T-helper 2 cell treated with Interferon-gamma antibody and Interleukin-4, amounts not matched to agents 100 ng/mL and 5 ng/mL, for 36 hours (primary cell): ENCODE results near the gene SAT1. TPM values are rescaled to one million over a fixed set of nuclear protein-coding genes. Genes with fewer than 3 reads are reported as not detected.

Source experiments
- intact Hi-C: fragments of 100-400 bp; cut with micrococcal nuclease; formaldehyde crosslinking; loops from one replicate; pipeline ENCODE4 v1.15.1; 2023
- total RNA-seq: library from RNA; stranded (reverse); gene quantifications from 2 replicates; pipeline ENCODE4 v1.2.3, GENCODE V29; 2022

SAT1 gene
- total RNA-seq, 1 donor from 2014 or later, result 45.6 TPM

- intact Hi-C loops, result loop anchor here (1.0 to 2.0 kb wide), 3 partner anchors 8 to 41 kb away; no protein-coding TSS in a partner anchor
Measured at GRCh38 chrX:23773601-23774175, 9.3 kb upstream of the SAT1 start.

DNA sequence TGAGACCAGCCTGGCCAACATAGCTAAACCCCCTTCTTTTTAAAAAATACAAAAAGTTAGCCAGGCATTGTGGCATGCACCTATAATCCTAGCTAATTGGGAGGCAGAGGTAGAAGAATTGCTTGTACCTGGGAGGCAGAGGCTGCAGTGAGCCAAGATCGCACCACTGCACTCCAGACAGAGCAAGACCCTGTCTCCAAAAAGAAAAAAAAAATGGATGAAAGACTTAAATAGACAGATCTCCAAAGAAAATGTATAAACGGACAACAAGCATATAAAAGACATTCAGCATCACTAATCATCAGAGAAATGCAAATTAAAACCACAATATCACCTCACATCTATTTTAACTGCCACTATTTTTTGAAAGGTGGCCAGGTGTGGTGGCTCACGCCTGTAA is 6.6 kb upstream of the SAT1 start:
- intact Hi-C loops, result no loop called here

GRCh38 chrX:23779025-23779424 is 3.9 kb upstream of the SAT1 start:
- intact Hi-C loops, result no loop called here

DNA sequence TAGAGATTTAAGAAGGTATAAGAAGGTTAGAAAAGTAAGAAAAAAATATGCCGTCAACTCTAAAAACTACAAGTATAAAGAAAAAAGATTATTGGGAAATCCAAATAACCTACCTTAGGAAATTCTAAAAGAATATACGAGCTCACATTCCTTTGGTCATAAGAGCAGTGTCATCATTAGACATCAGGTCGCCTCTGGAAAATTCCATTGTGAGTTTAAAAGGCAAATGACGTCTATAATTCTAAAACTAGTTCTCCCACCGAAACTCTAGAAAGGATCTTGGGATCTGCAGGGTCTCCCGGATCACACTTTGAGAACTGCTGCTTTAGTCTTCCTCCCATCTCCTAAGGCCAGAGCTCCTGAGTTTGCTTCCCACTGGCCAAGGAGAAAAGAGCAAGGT is 518 bp upstream of the SAT1 start:
- intact Hi-C loops, result loop anchor here (2.0 to 5.0 kb wide), 5 partner anchors 35 to 370 kb away; partner anchors contain the start of gene PRDX4

GRCh38 chrX:23783589-23784469 is 856 bp downstream of the SAT1 start:
- intact Hi-C loops, result loop anchor here (1.0 to 5.0 kb wide), 8 partner anchors 28 to 368 kb away; partner anchors contain the start of genes ACOT9 and PRDX4

DNA sequence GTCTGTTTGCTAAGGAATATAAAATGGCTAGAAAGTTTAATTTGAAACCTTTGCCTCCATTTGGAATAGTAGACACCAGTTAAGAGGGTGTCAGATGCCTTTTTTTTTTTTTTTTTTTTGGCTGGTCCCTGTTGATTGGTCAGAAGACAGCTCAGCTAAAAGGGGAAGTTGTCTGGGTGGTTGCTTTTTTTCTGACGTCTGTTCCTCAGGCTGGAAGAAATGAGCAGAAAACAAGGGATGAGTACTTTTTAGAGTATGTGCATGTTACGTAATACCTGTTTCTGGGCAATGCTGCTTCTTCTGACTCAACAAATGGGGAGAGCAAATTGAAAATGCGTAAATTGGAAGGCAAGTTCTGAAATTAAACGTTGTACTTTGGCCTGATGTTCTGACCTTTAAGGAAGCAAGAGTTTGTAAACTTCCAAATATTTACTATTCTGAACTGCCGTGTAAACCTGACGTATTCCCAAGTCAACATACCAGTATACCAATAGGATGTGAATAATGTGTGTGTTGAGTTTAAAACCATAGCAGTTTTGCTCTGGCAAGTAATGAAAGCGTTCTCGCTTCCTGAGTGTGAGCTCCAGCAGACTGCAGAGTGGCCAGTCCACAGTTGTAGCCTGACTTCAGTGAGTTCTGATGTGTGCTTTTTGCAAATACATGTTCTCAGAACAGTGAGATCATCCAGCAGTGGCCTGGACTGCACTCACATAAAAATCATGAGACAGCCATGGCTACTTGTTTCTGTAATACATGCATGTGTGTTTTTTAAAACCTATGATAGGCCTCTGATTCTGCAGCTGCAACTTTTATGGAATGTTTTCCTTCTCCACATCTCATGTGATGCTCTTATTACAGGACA is 1.7 kb downstream of the SAT1 start:
- intact Hi-C loops, result loop anchor here (5.0 kb wide), 2 partner anchors 33 to 368 kb away; no protein-coding TSS in a partner anchor

- intact Hi-C loops, result no loop called here
Measured at GRCh38 chrX:23785580-23785979, 2.6 kb downstream of the SAT1 start.

DNA sequence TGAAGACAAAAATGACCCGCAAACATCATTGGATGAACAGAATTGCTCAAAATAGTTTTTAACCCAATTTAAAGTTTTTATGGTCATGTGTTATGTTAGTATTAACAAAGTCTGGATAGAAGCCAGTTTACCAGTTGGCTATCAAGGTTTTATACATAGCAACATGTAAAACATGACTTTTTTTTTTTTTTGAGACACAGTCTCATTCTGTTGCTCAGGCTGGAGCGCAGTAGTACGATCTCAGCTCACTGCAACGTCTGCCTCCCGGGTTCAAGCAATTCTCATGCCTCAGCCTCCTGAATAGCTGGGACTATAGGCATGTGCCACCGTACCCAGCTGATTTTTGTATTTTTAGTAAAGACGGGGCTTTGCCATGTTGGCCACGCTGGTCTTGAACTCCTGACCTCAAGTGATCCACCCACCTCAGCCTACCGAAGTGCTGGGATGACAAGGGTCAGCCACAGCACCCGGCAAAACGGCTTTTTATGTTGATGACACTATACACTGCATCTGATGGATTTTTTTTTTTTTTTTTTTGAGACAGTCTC is 3.4 kb downstream of the SAT1 start:
- intact Hi-C loops, result no loop called here

GRCh38 chrX:23787745-23788118 is 4.8 kb downstream of the SAT1 start:
- intact Hi-C loops, result no loop called here

- intact Hi-C loops, result no loop called here
Measured at GRCh38 chrX:23788521-23788920, 5.5 kb downstream of the SAT1 start.

- intact Hi-C loops, result no loop called here
Measured at GRCh38 chrX:23788946-23789345, 6.0 kb downstream of the SAT1 start.

DNA sequence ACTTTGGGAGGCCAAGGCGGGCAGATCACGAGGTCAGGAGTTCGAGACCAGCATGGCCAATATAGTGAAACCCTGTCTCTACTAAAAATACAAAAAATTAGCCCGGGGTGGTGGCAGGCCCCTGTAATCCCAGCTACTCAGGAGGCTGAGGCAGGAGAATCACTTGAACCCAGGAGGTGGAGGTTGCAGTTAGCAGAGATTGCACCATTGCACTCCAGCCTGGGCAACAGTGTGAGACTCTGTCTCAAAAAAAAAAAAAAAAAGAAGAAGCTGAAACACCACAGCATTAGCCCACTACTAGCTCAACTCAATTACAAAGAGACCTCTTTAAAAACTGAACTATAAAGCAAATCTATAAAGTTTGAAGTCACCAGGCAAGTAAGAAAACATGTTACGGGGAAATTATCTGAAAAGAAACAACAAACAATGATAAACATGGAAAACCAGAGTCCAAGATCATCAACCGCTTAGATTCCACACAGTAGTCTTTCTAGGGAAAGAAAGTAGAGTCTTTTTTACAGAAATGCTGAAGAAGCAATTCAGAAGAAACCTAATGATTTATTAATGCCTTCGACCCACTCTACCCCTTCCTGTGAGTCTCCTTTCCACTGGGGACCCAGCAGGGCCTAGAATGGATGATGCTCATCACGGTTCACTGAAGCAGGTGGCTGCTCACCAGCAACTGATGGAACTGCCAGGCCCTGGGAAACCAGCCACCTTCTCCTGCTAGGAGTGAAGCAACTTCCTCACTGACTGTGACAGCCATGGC is 6.6 kb downstream of the SAT1 start:
- intact Hi-C loops, result no loop called here

GRCh38 chrX:23790155-23790497 is 7.2 kb downstream of the SAT1 start:
- intact Hi-C loops, result no loop called here

DNA sequence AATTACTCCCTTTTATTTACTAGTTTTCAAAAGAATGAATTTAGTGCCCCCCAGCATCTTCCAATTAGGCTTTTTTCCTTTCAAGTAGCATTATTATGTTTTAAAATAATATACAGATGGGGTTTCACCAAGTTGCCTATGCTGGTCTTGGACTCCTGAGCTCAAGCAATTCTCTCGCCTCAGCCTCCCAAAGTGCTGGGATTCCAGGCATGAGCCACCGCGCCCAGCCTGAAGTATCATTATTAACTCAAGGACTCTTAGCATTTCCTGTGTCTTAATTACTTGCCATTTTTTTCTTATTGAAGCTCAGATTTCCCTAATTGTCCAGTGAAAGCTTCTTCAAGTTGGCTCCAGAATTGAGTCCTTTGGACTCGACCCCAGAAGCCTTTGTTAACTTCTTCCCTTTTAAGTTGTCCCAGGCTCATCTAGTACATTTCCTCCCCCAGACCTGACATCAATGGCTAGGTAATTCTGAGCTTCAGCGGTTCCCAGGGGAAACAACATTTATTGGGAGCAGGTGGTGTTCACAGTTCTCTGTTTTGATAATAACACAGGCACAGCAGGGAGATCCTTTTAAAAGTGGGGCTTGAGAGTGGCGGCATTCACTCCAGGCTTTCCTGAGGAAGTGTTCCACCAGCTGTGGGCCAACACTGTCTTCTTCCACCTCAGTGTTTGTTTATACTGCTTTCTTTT is 10.0 kb downstream of the SAT1 start:
- intact Hi-C loops, result no loop called here

- intact Hi-C loops, result no loop called here
Measured at GRCh38 chrX:23795221-23795620, 12.2 kb downstream of the SAT1 start.

- intact Hi-C loops, result no loop called here
Measured at GRCh38 chrX:23797371-23798128, 14.6 kb downstream of the SAT1 start.

- intact Hi-C loops, result no loop called here
Measured at GRCh38 chrX:23799469-23800065, 16.6 kb downstream of the SAT1 start.

GRCh38 chrX:23802431-23802830 is 19.5 kb downstream of the SAT1 start:
- intact Hi-C loops, result no loop called here

- intact Hi-C loops, result no loop called here
Measured at GRCh38 chrX:23803931-23804381, 21.0 kb downstream of the SAT1 start.
